GM12874 (cell line): ENCODE data around the gene SP7.

Experiments
- TF ChIP-seq, protein P1 (sequence below): IDR thresholded peaks from 2 replicates; pipeline ENCODE4 v1.5.1; 2011; ENCODE audit warnings: low read depth, mild to moderate bottlenecking, control low read depth, low read length, moderate library complexity; ENCODE audit not compliant: insufficient read depth

Gene SP7

DNA sequence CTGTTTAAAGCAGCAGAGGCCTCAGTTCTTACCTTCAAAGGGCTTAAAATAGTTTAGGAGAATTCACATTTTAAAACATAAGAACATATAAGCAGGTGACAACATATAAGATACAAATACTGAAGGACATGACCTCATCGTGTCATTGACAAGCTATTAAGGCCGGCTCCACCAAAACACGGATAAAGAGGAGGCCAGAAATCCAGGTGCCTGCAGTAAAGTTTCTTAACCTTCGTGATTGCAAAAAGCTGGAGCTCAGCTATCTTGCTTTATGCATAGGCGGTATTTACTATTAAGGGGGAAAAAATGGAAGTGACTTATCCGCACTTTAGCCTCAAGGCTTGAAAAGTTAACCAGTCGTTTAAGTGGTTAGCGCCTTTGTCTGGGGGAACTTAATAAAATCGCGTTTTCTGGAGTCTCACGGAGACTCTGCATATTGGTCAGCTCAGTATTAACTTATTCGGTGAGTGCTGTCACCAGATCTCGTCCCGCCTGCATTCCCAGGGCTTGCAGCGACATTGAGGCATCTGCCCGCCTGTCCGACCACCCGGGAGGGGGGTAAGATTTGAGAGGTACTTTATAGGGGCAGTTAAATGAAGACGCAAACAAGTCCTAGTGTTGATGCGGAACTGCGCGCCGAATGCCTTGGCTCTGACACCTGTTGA, 42.7 kb upstream of the SP7 start:
- TF ChIP-seq, protein P1, sequence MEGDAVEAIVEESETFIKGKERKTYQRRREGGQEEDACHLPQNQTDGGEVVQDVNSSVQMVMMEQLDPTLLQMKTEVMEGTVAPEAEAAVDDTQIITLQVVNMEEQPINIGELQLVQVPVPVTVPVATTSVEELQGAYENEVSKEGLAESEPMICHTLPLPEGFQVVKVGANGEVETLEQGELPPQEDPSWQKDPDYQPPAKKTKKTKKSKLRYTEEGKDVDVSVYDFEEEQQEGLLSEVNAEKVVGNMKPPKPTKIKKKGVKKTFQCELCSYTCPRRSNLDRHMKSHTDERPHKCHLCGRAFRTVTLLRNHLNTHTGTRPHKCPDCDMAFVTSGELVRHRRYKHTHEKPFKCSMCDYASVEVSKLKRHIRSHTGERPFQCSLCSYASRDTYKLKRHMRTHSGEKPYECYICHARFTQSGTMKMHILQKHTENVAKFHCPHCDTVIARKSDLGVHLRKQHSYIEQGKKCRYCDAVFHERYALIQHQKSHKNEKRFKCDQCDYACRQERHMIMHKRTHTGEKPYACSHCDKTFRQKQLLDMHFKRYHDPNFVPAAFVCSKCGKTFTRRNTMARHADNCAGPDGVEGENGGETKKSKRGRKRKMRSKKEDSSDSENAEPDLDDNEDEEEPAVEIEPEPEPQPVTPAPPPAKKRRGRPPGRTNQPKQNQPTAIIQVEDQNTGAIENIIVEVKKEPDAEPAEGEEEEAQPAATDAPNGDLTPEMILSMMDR, result no peak

DNA sequence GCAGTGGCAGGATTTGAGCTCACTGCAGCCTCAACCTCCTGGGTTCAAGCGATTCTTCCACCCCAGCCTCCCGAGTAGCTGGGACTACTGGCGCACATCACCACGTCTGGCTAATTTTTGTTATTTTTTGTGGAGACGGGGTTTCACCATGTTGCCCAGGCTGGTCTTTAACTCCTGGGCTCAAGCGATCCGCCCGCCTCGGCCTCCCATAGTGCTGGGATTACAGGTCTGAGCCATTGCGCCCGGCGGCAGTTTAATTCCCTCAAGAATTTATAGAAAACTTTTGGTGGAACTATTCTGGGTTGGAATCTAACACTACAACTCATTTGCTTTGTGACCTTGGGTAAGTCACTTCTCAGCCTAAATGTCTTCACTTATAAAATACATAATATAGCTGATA, 42.1 kb upstream of the SP7 start:
- TF ChIP-seq, protein P1, result no peak

DNA sequence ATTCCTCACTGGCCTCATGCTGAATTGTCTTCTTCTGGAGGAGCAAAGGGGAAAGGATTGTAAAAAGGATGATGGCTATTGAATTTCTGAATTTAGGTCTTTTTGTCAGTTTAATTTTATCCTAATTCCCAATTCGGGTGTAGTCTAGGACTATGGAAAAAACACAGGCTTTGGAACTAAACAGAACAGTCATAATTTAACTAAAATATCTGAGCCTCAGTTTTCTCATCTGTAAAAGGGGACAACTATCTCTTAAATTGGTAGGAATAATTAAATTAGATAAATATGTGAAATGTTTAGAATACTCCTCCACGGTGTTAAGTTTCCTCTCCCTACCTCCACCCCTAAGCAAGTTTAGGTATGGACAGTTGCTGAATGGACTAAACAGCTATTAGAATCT, 40.6 kb upstream of the SP7 start:
- TF ChIP-seq, protein P1, result no peak

DNA sequence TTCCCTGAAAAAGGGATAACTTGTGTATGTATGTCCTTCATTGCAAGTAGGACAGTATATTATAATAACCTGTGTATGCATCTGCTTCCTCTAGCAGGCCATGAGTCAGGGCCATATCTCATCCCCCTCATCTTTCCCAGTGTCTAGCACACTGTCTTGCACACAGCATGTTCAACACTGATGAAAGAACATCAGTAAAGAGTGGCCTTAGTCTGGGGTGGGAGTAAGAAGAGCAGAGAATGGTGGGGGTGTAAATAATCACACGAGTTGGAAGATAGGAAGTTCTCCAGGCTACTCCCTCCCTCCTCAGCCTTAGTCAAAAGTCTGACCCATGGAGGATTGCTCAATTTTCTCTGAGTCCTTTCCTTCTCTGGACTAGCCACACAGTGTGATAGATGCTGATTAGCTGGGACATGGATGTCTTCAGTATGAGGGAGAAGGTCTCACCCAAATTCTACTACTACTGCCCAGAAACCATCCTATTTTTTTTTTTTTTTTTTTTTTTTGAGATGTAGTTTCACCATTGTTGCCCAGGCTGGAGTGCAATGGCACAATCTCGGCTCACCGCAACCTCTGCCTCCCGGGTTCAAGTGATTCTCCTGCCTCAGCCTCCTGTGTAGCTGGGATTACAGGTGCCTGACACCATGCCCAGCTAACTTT, 29.2 kb upstream of the SP7 start:
- TF ChIP-seq, protein P1, result no peak

DNA sequence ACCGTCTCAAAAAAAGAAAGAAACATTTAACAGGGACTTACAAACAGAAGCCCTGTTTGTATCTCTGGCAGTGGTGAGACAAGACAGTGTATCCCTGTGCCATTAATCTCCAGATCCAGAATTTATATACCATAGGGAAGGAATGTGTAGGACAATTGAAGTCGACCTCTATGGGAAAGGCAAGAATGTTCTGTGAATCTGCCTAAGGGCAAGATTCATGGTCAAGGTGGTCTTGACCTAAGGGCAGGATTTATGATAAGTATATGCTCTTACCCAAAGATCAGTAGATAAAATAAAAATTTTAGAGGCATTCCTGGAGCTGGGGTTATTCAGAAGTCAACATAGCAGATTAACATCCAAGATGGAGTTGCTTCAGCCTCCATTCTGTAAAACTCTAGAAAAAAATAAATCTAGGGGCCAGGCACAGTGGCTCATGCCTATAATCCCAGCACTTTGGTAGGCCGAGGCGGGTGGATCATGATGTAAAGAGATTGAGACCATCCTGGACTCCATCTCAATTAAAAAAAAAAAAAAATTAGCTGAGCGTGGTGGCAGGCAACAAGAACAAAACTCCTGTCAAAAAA, 22.8 kb upstream of the SP7 start:
- TF ChIP-seq, protein P1, result no peak

DNA sequence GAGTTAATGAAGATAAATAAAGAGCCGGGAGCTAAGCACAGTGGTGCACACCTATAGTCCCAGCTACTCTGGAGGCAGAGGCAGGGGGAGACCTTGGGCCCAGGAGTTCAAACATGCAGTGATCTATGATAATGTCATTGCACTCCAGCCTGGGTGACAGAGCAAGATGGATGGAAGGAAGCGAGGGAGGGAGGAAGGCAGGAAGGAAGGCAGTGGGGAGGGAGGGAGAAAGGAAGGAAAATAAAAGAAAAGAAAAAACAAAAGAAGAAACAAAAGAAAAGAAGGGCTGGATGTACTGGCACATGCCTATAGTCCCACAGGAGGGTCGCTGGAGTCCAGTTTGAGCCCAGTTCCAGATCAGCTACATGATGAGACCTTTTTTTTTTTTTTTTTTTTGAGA, 19.0 kb upstream of the SP7 start:
- TF ChIP-seq, protein P1, result no peak

DNA sequence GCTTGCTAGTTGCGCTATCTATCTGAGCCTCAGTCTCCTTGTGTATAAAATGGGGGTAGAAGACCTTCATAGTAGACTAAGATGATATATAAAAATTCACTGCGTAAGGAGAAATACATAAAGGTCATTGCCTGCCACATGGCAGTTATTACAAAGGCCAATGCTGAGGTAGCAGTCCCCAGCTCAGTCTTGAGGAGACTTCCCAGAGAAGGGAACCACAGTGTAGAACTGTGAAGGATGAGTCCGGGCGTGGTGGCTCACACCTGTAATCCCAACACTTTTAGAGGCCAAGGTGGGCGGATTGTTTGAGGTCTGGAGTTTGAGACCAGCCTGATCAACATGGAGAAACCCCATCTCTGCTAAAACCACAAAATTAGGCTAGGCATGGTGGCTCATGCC, 17.1 kb upstream of the SP7 start:
- TF ChIP-seq, protein P1, result no peak
